ACC112 (cell line): ENCODE results near the gene SHOX.

Experiments
- H2AFZ ChIP-seq: fragments of 200-600 bp; sonication (generic); one replicate; pipeline ENCODE4 v1.6.0; 2017; ENCODE audit warnings: antibody characterized with exemption, low read length; ENCODE audit not compliant: unreplicated experiment
- H3K27ac ChIP-seq: fragments of 200-600 bp; sonication (generic); 2 replicates; pipeline ENCODE4 v1.5.1; 2014; ENCODE audit warnings: low read depth, mild to moderate bottlenecking, antibody characterized with exemption, low read length, moderate library complexity
- H3K27me3 ChIP-seq: fragments of 200-600 bp; sonication (generic); 2 replicates; pipeline ENCODE4 v1.6.1; 2014; ENCODE audit warnings: mild to moderate bottlenecking, antibody characterized with exemption, low read length, moderate library complexity, mixed read lengths; ENCODE audit not compliant: insufficient read depth
- H3K36me3 ChIP-seq: fragments of 200-600 bp; sonication (generic); 2 replicates; pipeline ENCODE4 v1.6.1; 2016; ENCODE audit warnings: mild to moderate bottlenecking, antibody characterized with exemption, low read length, moderate library complexity, mixed read lengths; ENCODE audit not compliant: insufficient read depth
- H3K4me1 ChIP-seq: fragments of 200-600 bp; sonication (generic); one replicate; pipeline ENCODE4 v1.6.1; 2016; ENCODE audit warnings: low read length, mixed read lengths; ENCODE audit not compliant: insufficient read depth, unreplicated experiment, control insufficient read depth
- H3K4me3 ChIP-seq: fragments of 200-600 bp; sonication (generic); 2 replicates; pipeline ENCODE4 v1.5.1; 2014; ENCODE audit warnings: mild to moderate bottlenecking, low read depth, low read length
- H3K79me2 ChIP-seq: fragments of 200-600 bp; sonication (generic); one replicate; pipeline ENCODE4 v1.6.0; 2016; ENCODE audit warnings: low read length; ENCODE audit not compliant: control insufficient read depth, unreplicated experiment, insufficient read depth

The SHOX gene

GRCh38 chrX:632366-633042 is 1.9 kb downstream of the SHOX start:
- Histone ChIP-seq H3K4me3 (no peak overlapping the region), H3K4me1 (no peaks in the 10 kb centered on the region), H3K79me2 (no peaks in the 10 kb centered on the region)

GRCh38 chrX:633043-633984 is 2.7 kb downstream of the SHOX start:
- Histone ChIP-seq H3K36me3 (no peaks in the 10 kb centered on the region), H3K79me2 (no peaks in the 10 kb centered on the region), H3K4me1 (no peaks in the 10 kb centered on the region), H3K27ac (no peak overlapping the region), H2AFZ (no peak overlapping the region), H3K27me3 (peaks cover 84% of the 10 kb centered on the region), H3K4me3 (no peak overlapping the region)

More at GRCh38 chrX:632366-633042, 1.9 kb downstream of the SHOX start:
- no peaks in the 10 kb centered on the region for H3K36me3 ChIP-seq
- no peak overlapping the region for H2AFZ ChIP-seq
- no peak overlapping the region for H3K27ac ChIP-seq
- H3K27me3 ChIP-seq: peaks cover 83% of the 10 kb centered on the region

GRCh38 chrX:633985-634958 is 3.7 kb downstream of the SHOX start:
- no peak overlapping the region for H2AFZ ChIP-seq
- no peaks in the 10 kb centered on the region for H3K79me2 ChIP-seq
- no peak overlapping the region for H3K4me3 ChIP-seq
- no peaks in the 10 kb centered on the region for H3K36me3 ChIP-seq
- H3K4me1 ChIP-seq: no peaks in the 10 kb centered on the region
- no peak overlapping the region for H3K27ac ChIP-seq
- H3K27me3 ChIP-seq: peaks cover 91% of the 10 kb centered on the region

GRCh38 chrX:635428-636090 is 5.0 kb downstream of the SHOX start:
- Histone ChIP-seq H3K36me3 (no peaks in the 10 kb centered on the region), H3K4me3 (no peak overlapping the region), H3K27me3 (peaks cover 82% of the 10 kb centered on the region), H3K79me2 (no peaks in the 10 kb centered on the region), H3K27ac (no peak overlapping the region), H2AFZ (no peak overlapping the region), H3K4me1 (no peaks in the 10 kb centered on the region)

GRCh38 chrX:636981-637659 is 6.5 kb downstream of the SHOX start:
- Histone ChIP-seq H2AFZ (no peak overlapping the region), H3K27me3 (peaks cover 66% of the 10 kb centered on the region), H3K4me3 (no peak overlapping the region), H3K36me3 (no peaks in the 10 kb centered on the region), H3K79me2 (no peaks in the 10 kb centered on the region), H3K27ac (no peak overlapping the region), H3K4me1 (no peaks in the 10 kb centered on the region)

GRCh38 chrX:637660-638481 is 7.3 kb downstream of the SHOX start:
- peaks cover 59% of the 10 kb centered on the region for H3K27me3 ChIP-seq

GRCh38 chrX:638482-639131 is 8.0 kb downstream of the SHOX start:
- Histone ChIP-seq H3K4me3 (no peak overlapping the region), H3K36me3 (no peaks in the 10 kb centered on the region), H3K27me3 (peaks cover 52% of the 10 kb centered on the region), H2AFZ (no peak overlapping the region), H3K79me2 (no peaks in the 10 kb centered on the region), H3K27ac (no peak overlapping the region), H3K4me1 (no peaks in the 10 kb centered on the region)

More at GRCh38 chrX:637660-638481, 7.3 kb downstream of the SHOX start:
- Histone ChIP-seq H3K36me3 (no peaks in the 10 kb centered on the region), H2AFZ (no peak overlapping the region), H3K27ac (no peak overlapping the region), H3K4me3 (no peak overlapping the region; the same call in 1 of the 2 replicates), H3K4me1 (no peaks in the 10 kb centered on the region), H3K79me2 (no peaks in the 10 kb centered on the region)

GRCh38 chrX:639151-639550 is 8.6 kb downstream of the SHOX start:
- Histone ChIP-seq H3K4me3 (no peak overlapping the region), H3K27me3 (peaks cover 50% of the 10 kb centered on the region), H3K4me1 (no peaks in the 10 kb centered on the region), H3K79me2 (no peaks in the 10 kb centered on the region), H2AFZ (no peak overlapping the region), H3K27ac (no peak overlapping the region), H3K36me3 (no peaks in the 10 kb centered on the region)

GRCh38 chrX:640641-641040 is 10.1 kb downstream of the SHOX start:
- Histone ChIP-seq H2AFZ (no peak overlapping the region), H3K36me3 (no peaks in the 10 kb centered on the region), H3K27me3 (peaks cover 48% of the 10 kb centered on the region), H3K27ac (no peak overlapping the region), H3K4me1 (no peaks in the 10 kb centered on the region), H3K79me2 (no peaks in the 10 kb centered on the region), H3K4me3 (no peak overlapping the region)
